ENCODE data around the gene CBLB.

- TF ChIP-seq, protein P1, sequence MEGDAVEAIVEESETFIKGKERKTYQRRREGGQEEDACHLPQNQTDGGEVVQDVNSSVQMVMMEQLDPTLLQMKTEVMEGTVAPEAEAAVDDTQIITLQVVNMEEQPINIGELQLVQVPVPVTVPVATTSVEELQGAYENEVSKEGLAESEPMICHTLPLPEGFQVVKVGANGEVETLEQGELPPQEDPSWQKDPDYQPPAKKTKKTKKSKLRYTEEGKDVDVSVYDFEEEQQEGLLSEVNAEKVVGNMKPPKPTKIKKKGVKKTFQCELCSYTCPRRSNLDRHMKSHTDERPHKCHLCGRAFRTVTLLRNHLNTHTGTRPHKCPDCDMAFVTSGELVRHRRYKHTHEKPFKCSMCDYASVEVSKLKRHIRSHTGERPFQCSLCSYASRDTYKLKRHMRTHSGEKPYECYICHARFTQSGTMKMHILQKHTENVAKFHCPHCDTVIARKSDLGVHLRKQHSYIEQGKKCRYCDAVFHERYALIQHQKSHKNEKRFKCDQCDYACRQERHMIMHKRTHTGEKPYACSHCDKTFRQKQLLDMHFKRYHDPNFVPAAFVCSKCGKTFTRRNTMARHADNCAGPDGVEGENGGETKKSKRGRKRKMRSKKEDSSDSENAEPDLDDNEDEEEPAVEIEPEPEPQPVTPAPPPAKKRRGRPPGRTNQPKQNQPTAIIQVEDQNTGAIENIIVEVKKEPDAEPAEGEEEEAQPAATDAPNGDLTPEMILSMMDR (conservative IDR thresholded peaks at IDR 0.05), result no peak
- no peak for TF ChIP-seq ZFX (IDR thresholded peaks at IDR 0.05)
These were observed 137.9 kb downstream of the CBLB start for GRCh38 chr3:105730801-105731354.

All from C4-2B (cell line).